Measurements from ENCODE around the gene DIP2C. TPM values are rescaled to one million over a fixed set of nuclear protein-coding genes. Genes with fewer than 3 reads are reported as not detected.
A peak's percentile ranks its signal among the peaks of the same experiment; 100 is the strongest.
"Not testable (repeated sequence)": the region's sequence is repeated elsewhere in the genome, so short reads cannot be mapped to it uniquely, and the experiment has no call there.

The DIP2C gene
- polyA plus RNA-seq, 1 donor, result 21.6 TPM

- DNase-seq, result no peak
Measured at GRCh38 chr10:597976-598375, 91.5 kb downstream of the DIP2C start.

GRCh38 chr10:596725-597345 is 92.6 kb downstream of the DIP2C start:
- DNase-seq, result no peak

GRCh38 chr10:596131-596530 is 93.3 kb downstream of the DIP2C start:
- not testable (repeated sequence) for DNase-seq

GRCh38 chr10:595473-595872 is 94.0 kb downstream of the DIP2C start:
- no peak for DNase-seq

GRCh38 chr10:594584-595270 is 94.7 kb downstream of the DIP2C start:
- DNase-seq, result no peak

GRCh38 chr10:593901-594457 is 95.5 kb downstream of the DIP2C start:
- no peak for DNase-seq

GRCh38 chr10:593421-593820 is 96.0 kb downstream of the DIP2C start:
- DNase-seq, result no peak

- DNase-seq, result no peak
Measured at GRCh38 chr10:593016-593415, 96.5 kb downstream of the DIP2C start.

GRCh38 chr10:591646-592045 is 97.8 kb downstream of the DIP2C start:
- DNase-seq, result no peak

- no peak for DNase-seq
Measured at GRCh38 chr10:590721-591120, 98.7 kb downstream of the DIP2C start.

GRCh38 chr10:589961-590680 is 99.3 kb downstream of the DIP2C start:
- no peak for DNase-seq

- no peak for DNase-seq
Measured at GRCh38 chr10:588246-589165, 101.0 kb downstream of the DIP2C start.

- no peak for DNase-seq
Measured at GRCh38 chr10:586716-587115, 102.8 kb downstream of the DIP2C start.

- DNase-seq, result peak; percentile 57
Measured at GRCh38 chr10:586151-586550, 103.3 kb downstream of the DIP2C start.

- no peak for DNase-seq
Measured at GRCh38 chr10:585502-585901, 104.0 kb downstream of the DIP2C start.

GRCh38 chr10:584497-585290 is 104.8 kb downstream of the DIP2C start:
- not testable (repeated sequence) for DNase-seq

GRCh38 chr10:583433-583832 is 106.0 kb downstream of the DIP2C start:
- DNase-seq, result no peak

GRCh38 chr10:581776-582330 is 107.6 kb downstream of the DIP2C start:
- DNase-seq, result no peak

- DNase-seq, result no peak
Measured at GRCh38 chr10:580778-581177, 108.7 kb downstream of the DIP2C start.

- DNase-seq, result no peak
Measured at GRCh38 chr10:576130-576465, 113.4 kb downstream of the DIP2C start.
